GM21529 (cell line): ENCODE measurements around the gene ENTREP3.

Experiments used
- ATAC-seq: cut with Tn5 transposase; IDR thresholded peaks from one replicate; pipeline ENCODE4 v1.9.1; 2021; ENCODE audit not compliant: unreplicated experiment

Gene ENTREP3

DNA sequence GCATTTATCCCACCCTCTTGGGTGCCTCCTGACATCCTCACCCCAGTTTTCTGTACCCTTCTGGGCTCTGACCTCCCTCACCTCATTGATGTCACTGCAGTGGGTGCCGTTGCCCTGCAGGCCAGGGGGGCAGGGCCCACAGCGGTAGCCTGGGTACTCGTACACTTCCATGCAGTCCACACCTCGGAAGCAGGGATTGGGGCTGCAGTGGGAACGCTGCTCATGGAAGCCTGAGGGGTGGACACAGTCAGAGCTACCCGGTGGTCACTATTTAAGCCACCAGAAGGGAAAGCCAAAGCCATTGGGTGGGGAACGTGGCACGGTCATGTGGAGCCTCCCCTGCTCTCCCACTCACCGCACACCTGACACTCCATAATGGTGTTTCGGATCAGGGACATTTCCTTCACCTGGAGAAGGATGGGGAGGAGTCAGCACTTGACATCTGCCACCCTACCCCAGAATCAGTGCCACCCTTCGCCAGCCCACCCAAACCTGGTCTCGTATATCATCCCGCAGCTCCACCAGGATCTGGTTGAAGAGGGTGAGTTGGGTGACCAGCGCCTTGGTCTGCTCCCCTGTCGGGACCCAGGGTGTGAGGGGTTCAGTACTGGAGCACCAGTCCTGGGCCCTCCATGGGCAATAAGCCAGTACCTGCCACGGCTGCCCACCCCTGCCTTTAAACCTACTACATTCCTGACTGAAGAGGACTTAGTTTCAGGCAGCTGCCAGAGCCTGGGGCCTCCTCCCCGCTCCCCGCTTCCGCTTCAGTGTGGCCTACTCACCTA is 52.4 kb downstream of the ENTREP3 start:
- ATAC-seq, result no peak

DNA sequence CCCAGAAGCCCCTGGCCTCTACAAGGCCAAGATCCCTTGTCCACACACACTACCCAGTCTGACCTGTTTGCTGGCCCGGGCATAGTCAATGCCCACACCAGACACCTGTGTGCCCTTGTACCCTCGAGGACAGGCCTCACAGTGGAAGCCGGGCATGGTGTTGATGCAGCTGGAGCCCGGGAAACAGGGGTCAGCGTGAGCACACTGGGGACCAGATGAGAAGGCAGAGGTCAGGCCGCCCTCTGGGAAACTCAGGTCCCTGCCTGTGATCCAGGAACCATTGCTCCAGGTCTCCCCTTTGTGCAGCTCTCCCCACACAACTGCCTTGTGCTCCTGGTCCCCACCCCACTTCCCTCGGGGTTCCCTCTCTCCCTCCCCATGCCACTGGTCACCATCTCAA is 53.1 kb downstream of the ENTREP3 start:
- no peak for ATAC-seq

DNA sequence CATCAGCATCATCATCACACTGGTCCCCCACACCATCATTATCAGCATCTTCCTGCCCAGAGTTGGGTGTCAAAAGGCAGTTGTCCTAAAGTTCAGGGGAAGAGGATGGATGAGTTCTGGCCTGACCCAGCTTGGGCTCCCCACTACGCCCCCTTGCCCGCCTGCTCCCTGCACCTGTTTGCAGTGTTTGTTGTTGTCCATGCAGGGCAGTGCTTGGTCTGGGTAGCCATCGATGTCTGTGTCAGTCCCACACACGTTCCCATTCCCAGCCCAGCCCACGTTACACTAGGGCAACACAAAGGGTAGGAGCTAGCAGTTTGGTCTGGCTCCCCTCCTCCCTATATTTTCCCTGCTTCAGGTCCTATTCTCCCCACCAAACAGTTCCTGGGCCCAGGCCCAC is 54.4 kb downstream of the ENTREP3 start:
- ATAC-seq, result no peak

DNA sequence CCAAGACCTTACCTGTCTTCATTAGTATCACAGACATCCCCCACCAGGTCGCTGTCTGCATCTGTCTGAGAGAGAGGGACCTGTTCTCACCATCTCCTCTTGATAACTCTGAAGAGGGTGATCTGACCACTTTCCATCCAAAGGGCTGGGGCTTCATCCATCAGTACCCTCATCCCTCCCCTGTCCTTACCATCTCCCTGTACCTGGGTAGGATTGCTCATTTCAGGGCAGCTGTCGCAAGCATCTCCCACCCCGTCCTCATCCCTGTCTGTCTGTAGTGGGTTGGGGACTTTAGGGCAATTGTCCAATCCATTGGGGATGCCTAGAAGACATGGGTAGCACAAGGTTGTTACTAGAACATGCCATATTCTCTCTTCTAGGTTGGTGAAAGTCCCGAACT is 55.5 kb downstream of the ENTREP3 start:
- no peak for ATAC-seq

DNA sequence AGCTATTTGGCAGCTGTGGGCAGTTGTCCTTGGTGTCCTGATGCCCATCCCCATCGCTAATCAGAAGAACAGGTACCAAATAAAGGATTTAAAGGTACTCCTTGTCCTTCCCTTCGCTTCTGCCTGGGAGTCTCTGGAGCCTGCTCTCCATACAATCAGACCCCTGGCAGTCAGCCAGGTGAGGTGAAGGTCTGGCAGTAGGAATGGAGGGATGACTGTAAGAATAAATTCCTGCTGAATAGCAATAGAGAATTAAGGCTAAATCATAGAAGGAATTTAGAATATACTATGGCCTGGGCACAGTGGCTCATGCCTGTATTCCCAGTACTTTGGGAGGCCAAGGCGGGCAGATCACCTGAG is 56.8 kb downstream of the ENTREP3 start:
- ATAC-seq, result no peak

DNA sequence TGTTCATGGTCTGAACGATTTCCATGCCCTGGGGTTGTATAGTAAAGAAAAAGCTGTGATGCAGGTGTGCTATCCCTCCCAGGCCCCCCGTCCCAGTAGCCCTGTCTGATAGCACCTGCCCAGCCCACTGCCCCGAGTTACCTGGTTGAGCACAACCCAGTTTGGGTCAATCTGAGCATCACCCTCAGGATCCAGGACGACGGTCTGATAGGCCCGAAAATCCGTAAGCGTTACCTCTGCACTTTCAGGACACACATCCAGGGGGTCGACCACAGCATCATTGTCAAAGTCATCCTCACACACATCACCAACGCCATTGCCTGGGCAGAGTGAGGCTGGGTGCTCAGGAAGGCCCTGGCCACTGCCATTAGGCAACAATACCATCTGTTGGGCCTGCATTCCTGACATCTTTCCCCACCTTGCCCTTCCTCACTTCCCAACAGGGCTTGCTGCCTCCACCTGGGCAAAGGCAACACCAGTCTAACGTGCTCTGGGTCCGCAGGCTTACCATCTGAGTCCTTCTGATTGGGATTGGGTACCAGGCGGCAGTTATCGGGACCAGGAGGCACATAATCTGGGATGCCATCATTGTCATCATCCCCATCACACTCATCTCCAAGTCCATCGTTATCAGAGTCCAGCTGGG is 57.3 kb downstream of the ENTREP3 start:
- no peak for ATAC-seq
